GM18870 (cell line): ENCODE results near the gene PANK4.

ENCODE experiments used
- ATAC-seq: cut with Tn5 transposase; IDR thresholded peaks from one replicate; pipeline ENCODE4 v1.9.1; 2021; ENCODE audit warnings: moderate library complexity; ENCODE audit not compliant: unreplicated experiment

Gene PANK4

DNA sequence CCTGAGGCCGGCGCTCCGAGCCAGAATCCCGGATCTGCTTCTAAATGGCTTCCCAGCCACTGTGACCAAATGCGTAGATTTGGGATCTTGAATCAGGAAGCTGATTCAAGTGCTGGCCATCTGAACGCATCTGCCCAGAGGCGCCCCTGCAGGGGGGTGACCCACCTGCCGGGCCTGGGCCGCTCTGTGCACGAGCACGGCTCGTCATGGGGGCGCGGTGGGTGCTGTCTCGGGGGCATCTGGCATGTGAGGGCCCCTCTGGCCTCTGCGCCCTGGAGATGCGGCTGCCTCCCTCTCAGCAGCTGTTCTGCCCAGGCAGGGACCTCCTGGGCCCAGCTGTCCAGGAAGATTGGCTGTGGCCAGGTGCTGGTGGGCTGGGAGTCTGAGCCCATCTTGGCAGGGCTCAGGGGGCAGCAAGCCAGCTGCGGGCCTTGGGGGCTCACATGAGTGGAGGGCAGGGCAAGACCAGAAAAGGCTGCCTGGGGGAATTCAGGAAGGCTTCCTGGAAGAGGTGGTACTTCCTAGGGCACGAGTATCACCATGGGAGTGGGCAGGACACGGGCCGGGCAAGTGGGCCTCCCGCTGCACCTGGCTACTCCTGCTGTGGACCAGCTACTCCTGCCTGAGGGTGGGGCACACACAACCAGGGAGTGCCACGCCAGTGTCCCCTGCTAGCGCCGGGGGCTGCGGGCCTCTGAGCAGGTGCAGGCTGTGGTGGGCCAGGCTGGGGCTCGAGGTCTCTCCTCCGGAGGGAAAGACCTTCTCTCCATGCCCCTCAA lies 25.2 kb downstream of the PANK4 start:
- no peak for ATAC-seq

GRCh38 chr1:2499986-2500596 lies 26.3 kb downstream of the PANK4 start:
- ATAC-seq = no peak

- no peak for ATAC-seq
Observed at GRCh38 chr1:2499260-2499659, 27.1 kb downstream of the PANK4 start.

DNA sequence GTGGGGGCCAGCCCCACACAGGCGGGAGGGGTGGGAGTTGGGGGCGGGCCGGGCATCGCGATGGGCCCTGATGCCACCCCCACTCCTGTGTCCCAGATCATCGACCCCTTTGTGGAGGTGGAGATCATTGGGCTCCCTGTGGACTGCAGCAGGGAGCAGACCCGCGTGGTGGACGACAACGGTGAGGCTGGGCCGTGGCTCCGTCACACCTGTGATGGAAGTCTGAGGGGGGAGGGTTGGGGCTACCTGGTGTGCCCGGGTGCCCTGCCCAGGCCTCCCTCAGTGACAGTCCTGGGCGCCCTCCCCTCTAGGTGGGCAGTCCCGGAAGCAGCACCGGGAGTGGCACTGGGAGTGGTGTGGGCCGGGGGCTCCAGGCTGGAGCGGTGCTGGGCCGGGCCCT lies 27.7 kb downstream of the PANK4 start:
- ATAC-seq = no peak

GRCh38 chr1:2497891-2498290 lies 28.5 kb downstream of the PANK4 start:
- no peak for ATAC-seq

DNA sequence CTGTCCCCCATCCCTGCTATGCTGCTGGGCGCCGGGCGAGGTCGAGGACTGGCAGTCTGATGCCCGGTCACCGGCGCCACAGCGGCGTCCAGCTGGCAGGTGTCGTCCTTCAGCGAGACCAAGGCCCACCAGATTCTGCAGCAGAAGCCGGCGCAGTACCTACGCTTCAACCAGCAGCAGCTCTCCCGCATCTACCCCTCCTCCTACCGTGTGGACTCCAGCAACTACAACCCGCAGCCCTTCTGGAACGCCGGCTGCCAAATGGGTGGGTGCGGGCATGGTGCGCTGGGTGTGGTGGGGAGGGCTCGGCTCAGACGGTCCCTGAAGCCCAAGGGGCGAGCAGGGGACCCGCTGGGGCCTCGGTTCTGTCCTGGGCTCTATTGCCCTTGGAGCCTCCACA lies 29.6 kb downstream of the PANK4 start:
- no peak for ATAC-seq

- ATAC-seq = no peak
Observed at GRCh38 chr1:2496087-2496622, 30.2 kb downstream of the PANK4 start.

DNA sequence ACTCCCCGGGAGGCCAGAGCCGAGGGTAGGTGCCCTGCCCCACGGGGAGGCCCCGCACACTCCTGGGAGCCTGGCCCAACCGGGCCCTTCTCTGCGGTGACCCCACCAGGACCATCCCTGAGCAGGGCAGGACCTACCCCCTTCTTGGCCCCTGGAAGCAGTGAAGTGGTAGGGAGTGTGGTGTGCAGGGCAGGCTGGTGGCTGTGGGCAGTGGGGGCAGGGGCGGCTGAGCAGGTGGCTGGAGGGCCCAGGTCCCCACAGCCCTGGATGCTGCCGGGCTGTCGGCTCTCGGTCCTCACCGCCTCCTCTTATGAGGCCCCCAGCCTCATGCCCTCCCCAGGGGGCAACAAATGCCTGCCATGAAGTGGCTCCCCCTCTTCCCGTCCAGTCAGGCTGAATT lies 30.9 kb downstream of the PANK4 start:
- ATAC-seq = no peak

GRCh38 chr1:2495026-2495425 lies 31.4 kb downstream of the PANK4 start:
- ATAC-seq = no peak

GRCh38 chr1:2494323-2494693 lies 32.1 kb downstream of the PANK4 start:
- ATAC-seq = no peak

DNA sequence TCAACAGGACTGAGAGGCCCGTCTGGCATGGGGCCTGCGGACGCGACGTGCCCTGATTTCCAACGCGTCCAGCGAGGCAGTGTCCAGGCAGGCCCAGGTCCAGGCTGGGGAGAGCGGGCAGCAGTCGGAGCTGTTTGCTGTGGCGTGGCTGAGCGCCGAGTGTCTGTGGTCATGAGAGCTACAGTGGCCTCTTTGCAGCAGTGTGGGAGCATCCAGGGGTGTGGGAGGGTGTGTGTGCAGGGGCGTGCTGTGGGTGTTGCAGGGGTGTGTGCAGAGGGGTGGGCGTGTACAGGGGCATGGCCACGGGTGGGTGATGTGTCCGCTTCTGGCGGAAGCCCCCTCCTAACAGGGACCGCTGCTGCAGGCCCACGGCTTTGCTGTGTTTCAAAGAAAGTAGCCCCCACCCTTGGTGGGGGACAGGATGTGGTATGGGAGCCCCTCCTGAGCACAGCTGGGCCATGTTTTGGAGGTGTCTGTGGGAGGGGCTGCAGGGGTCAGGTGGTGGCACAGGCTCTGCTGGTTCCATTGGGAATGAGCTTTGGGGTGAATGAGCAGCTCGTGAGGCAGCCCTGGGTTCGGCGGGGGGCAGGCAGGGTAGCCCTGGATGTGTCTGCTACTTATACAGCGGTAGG lies 32.6 kb downstream of the PANK4 start:
- ATAC-seq = no peak

- ATAC-seq = no peak
Observed at GRCh38 chr1:2493218-2493617, 33.2 kb downstream of the PANK4 start.

DNA sequence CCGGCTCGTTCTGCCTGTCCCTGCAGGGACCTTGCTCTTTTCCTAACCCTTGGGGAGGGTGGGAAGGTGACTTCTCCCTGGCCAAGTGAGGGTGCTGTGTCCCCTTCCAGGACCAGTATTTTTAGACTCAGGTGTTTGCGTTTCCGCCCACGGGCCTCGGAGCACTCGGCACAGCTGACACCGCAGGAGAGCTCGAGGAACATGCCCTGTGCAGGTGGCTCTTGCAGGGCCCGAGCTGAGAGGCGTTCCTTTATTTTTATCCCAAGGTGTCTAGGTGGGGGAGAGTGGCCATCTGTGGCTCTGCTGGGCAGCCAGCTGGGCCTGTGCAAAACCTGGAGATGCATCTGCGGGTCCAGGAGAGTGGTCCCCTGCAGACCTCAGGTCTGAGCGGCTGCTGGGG lies 34.3 kb downstream of the PANK4 start:
- no peak for ATAC-seq

DNA sequence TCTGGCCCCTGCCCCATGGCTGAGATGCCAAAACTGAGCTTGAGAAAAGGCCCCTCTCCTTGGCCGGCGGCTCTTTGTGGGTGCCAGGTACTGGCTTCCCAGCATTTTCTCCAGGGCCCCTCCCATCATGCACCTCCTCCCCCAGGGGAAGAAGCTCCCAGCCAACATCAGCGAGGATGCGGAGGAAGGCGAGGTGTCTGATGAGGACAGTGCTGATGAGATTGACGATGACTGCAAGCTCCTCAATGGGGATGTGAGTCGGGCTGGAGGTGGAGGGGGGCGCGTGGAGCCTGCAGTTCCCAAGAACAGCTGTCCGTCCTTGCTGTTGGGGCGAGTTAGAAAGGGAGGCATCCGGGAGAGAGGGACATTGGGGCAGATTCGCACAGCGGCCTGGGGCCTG lies 36.8 kb downstream of the PANK4 start:
- no peak for ATAC-seq

DNA sequence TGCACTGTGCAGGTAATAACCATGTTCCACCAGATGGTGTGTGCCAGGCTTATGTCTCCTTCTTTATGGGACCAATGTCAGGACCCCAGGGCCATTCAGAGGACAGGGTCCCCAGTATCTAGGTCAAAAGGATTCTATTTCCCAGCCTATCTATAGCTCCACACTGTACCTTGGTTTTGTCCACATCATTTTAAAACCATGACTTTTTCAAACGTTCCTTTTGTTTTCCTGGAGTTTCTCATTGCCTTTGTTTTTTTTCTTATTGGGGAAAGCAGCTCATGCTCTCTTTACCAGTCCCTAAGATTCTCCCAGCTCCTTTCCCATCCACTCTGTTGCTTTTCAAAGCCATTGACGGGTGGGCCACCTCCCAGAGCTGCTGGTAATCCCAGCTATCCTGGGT lies 37.7 kb downstream of the PANK4 start:
- ATAC-seq = no peak

DNA sequence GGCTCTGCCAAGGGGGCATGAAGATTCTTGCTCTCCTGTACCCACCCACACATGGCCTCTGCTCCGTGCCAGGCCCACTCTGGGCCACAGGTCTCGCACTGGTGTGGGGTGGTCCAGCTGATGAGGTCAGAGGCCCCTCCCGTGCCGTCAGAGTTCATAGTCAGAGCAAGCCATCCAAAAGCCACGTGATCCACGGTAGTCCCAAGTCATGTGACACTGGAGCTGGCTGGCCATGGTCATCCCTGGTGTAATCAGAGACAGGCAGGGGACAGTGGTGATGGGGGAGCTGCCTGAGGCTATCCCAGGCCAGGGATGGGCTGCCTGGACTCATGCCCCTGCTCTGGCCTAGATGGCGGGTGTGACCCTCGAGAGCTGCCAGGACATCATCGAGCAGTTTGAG lies 39.8 kb downstream of the PANK4 start:
- ATAC-seq = no peak

DNA sequence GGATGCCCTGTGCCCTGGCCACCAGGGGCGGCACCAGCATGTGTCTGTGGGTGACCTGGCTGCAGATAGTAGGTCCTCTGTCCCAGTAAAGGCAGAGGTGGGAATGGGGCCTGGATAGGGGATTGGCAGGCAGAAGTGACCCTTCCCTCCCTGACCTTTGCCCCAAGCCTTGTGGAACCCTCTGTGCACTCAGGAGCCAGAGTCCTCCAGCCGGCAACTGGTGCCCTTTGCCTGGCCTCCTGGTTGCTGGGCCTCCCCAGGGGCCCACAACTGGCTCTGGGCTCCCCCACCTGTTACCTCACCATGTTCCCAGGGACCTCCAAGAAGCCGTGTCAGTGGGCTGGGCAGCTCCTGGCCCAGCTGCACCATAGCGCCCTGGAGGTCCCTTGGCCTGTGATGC lies 40.4 kb downstream of the PANK4 start:
- no peak for ATAC-seq

DNA sequence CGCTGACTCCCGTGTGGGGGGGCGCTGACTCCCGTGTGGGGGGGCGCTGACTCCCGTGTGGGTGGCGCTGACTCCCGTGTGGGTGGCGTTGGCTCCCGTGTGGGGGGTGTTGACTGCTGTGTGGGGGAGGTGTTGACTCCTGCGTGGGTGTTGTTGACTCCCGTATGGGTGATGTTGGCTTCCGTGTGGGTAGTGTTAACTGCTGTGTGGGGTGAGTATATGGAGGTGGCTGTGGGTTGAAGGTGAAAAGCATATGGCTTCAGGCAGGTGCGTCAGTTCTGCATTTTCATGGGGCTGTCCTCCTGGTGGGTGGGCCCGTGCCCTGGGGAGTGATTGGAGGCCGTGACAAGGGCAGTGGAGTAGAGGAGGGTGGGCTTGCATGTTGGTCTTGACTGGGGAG lies 42.4 kb downstream of the PANK4 start:
- ATAC-seq = no peak

- no peak for ATAC-seq
Observed at GRCh38 chr1:2483026-2483425, 43.4 kb downstream of the PANK4 start.

DNA sequence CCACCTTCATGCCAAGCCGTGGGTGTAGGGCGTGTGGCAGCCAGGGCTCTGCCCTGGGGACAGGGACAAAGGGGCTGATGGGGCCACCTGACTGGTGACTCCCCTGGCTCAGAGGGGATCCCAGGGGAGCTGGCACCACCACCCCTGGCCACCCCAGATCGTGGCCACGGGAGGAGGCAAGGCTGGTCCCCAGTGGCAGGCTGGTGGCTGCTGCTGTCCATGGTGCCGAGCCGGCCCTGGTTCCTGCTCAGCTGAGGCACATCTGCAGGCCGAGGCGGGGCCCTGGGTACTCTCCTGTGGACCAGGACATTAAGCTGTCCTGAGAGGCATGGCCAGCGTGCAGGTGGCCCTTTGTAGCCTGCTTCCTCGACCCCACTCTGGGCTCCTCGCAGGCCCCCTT lies 43.8 kb downstream of the PANK4 start:
- no peak for ATAC-seq

- ATAC-seq = no peak
Observed at GRCh38 chr1:2481885-2482284, 44.5 kb downstream of the PANK4 start.

DNA sequence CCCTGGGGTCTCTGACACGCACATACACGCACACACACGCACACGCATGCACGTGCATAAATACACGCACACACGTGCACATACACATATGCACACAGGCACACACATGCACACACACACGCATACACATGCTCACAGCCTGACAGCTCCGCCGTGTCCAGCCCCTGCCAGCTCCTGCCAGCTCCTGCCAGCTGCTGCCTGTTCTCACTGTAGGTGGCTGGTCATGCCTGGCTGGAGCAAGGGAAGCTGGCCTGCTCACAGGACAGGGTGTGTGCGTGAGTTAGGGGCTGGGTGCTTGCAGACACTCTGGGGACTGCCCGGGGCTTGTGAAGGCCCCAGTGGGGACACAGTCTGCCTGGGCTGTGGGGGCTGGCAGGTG lies 45.4 kb downstream of the PANK4 start:
- ATAC-seq = no peak
